H1 (cell line): Measurements from ENCODE around the gene RAD50.

Experiments
- CTCF ChIP-seq, 3 experiments: IDR thresholded peaks; 1 replicate in 2 of 3; 2 replicates in 1 of 3; pipeline versions ENCODE4 v1.5.1 to v1.6.1; 2011; ENCODE audit warnings: low read length in 3 of 3, mild to moderate bottlenecking in 3 of 3, inconsistent platforms in 2 of 3, low read depth in 1 of 3, moderate library complexity in 1 of 3; ENCODE audit not compliant: insufficient read depth in 1 of 3; ENCODE audit errors: control extremely low read depth in 1 of 3
- PHF8 ChIP-seq: fragments of 200-600 bp; sonication (generic); conservative IDR thresholded peaks from 2 replicates; pipeline ENCODE4 v1.7.1; 2012; ENCODE audit warnings: low read depth, mild to moderate bottlenecking, inconsistent platforms, low read length, moderate library complexity
- SUZ12 ChIP-seq: fragments of 200-600 bp; sonication (generic); IDR thresholded peaks from 2 replicates; pipeline ENCODE4 v1.6.1; 2012; ENCODE audit warnings: mild to moderate bottlenecking, inconsistent platforms, low read length, moderate library complexity, mixed read lengths
- ZNF274 ChIP-seq: IDR thresholded peaks from 2 replicates; pipeline ENCODE4 v1.7.0; 2012; ENCODE audit warnings: low read length, borderline replicate concordance; ENCODE audit errors: extremely low read depth

GRCh38 chr5:132653716-132654115 is 96.9 kb downstream of the RAD50 start:
- TF ChIP-seq PHF8 (no peak), CTCF (IDR thresholded peaks at IDR 0.05; ENCODE audit: control extremely low read depth in 1 of 3, insufficient read depth in 1 of 3, low read depth in 1 of 3, low read length in 3 of 3) (no peak), ZNF274 (no peak), SUZ12 (no peak)
